ENCODE measurements around the gene OASL. TPM values are rescaled to one million over a fixed set of nuclear protein-coding genes. Genes with fewer than 3 reads are reported as not detected.

Gene OASL
- polyA plus RNA-seq, 4 donors: 0.56 to 3.0 (median 2.0) TPM

- Histone ChIP-seq H3K36me3 (ENCODE audit: control insufficient read depth in 3 of 3, insufficient read depth in 2 of 3, low read depth in 1 of 3, low read length in 3 of 3) (peaks cover 6 to 89% (median 14%) of the 10 kb centered on the region in 3 donors), H3K4me1 (ENCODE audit: control insufficient read depth in 3 of 3, insufficient read depth in 2 of 3, low read depth in 1 of 3, low read length in 2 of 3) (peaks cover 0 to 4% (median 0%) of the 10 kb centered on the region in 3 donors), H3K27ac (ENCODE audit: low read depth in 1 of 3, low read length in 2 of 3) (no peak overlapping the region)
Measured at GRCh38 chr12:121001841-121002483, 37.1 kb downstream of the OASL start.

DNA sequence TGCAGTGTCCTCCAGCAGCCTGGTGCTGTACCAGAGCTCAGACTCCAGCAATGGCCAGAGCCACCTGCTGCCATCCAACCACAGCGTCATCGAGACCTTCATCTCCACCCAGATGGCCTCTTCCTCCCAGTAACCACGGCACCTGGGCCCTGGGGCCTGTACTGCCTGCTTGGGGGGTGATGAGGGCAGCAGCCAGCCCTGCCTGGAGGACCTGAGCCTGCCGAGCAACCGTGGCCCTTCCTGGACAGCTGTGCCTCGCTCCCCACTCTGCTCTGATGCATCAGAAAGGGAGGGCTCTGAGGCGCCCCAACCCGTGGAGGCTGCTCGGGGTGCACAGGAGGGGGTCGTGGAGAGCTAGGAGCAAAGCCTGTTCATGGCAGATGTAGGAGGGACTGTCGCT lies 38.0 kb downstream of the OASL start:
- H3K36me3 ChIP-seq (ENCODE audit: control insufficient read depth in 3 of 3, insufficient read depth in 2 of 3, low read depth in 1 of 3, low read length in 3 of 3): peaks cover 6 to 94% (median 20%) of the 10 kb centered on the region in 3 donors
- DNase-seq (no peak), FAIRE-seq (no peak)
- no peaks in the 10 kb centered on the region for H3K27me3 ChIP-seq (ENCODE audit: control insufficient read depth in 3 of 3, insufficient read depth in 3 of 3, low read length in 3 of 3)
- WGBS, 3 donors: 74 to 84% (median 75%) methylated on average over 11 of the region's 11 CpGs
- no peak overlapping the region for H3K27ac ChIP-seq (ENCODE audit: low read depth in 1 of 3, low read length in 2 of 3)
- H3K4me3 ChIP-seq (ENCODE audit: low read depth in 1 of 3, low read length in 3 of 3): no peak overlapping the region
- peaks cover 0 to 4% (median 0%) of the 10 kb centered on the region in 3 donors for H3K4me1 ChIP-seq (ENCODE audit: control insufficient read depth in 3 of 3, insufficient read depth in 2 of 3, low read depth in 1 of 3, low read length in 2 of 3)
- no peaks in the 10 kb centered on the region for H3K9me3 ChIP-seq (ENCODE audit: control insufficient read depth in 2 of 2, insufficient read depth in 1 of 2, low read depth in 1 of 2, low read length in 1 of 2)

More at GRCh38 chr12:121001841-121002483, 37.1 kb downstream of the OASL start:
- DNase-seq (no peak), FAIRE-seq (no peak)
- Histone ChIP-seq H3K27me3 (ENCODE audit: control insufficient read depth in 3 of 3, insufficient read depth in 3 of 3, low read length in 3 of 3) (no peaks in the 10 kb centered on the region), H3K9me3 (ENCODE audit: control insufficient read depth in 2 of 2, insufficient read depth in 1 of 2, low read depth in 1 of 2, low read length in 1 of 2) (no peaks in the 10 kb centered on the region), H3K4me3 (ENCODE audit: low read depth in 1 of 3, low read length in 3 of 3) (no peak overlapping the region)
- 87 to 90% (median 88%) methylated on average over 16 of the region's 16 CpGs for WGBS, 3 donors

DNA sequence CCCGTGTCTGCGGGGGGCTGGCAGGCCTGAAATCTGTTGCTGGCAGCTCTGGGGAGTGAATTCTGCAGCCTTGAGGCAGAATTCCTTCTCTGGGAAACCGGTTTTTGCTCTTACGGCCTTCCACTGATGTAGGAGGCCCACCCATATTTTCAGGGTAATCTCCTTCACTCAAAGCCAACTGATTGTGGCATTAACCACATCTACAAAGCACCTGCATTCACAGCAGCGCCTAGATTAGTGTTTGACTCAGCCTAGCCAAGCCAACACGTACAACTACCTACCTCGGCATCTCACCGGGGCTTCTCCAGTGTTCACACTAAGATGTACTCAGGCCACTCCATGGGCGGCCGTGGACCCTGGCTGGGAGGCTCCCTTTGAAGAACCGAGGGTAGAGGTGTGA lies 38.5 kb downstream of the OASL start:
- Histone ChIP-seq H3K27ac (ENCODE audit: low read depth in 1 of 3, low read length in 2 of 3) (no peak overlapping the region), H3K9me3 (ENCODE audit: control insufficient read depth in 2 of 2, insufficient read depth in 1 of 2, low read depth in 1 of 2, low read length in 1 of 2) (no peaks in the 10 kb centered on the region), H3K36me3 (ENCODE audit: control insufficient read depth in 3 of 3, insufficient read depth in 2 of 3, low read depth in 1 of 3, low read length in 3 of 3) (peaks cover 6 to 94% (median 20%) of the 10 kb centered on the region in 3 donors), H3K4me3 (ENCODE audit: low read depth in 1 of 3, low read length in 3 of 3) (no peak overlapping the region), H3K27me3 (ENCODE audit: control insufficient read depth in 3 of 3, insufficient read depth in 3 of 3, low read length in 3 of 3) (no peaks in the 10 kb centered on the region), H3K4me1 (ENCODE audit: control insufficient read depth in 3 of 3, insufficient read depth in 2 of 3, low read depth in 1 of 3, low read length in 2 of 3) (peaks cover 0 to 4% (median 0%) of the 10 kb centered on the region in 3 donors)
- FAIRE-seq (no peak), DNase-seq (no peak)
- WGBS, 3 donors: 52 to 70% (median 55%) methylated on average over 11 of the region's 11 CpGs

GRCh38 chr12:120999191-121000120 lies 39.6 kb downstream of the OASL start:
- Histone ChIP-seq H3K27me3 (ENCODE audit: control insufficient read depth in 3 of 3, insufficient read depth in 3 of 3, low read length in 3 of 3) (no peaks in the 10 kb centered on the region), H3K27ac (ENCODE audit: low read depth in 1 of 3, low read length in 2 of 3) (no peak overlapping the region), H3K4me1 (ENCODE audit: control insufficient read depth in 3 of 3, insufficient read depth in 2 of 3, low read depth in 1 of 3, low read length in 2 of 3) (no peaks in the 10 kb centered on the region), H3K36me3 (ENCODE audit: control insufficient read depth in 3 of 3, insufficient read depth in 2 of 3, low read depth in 1 of 3, low read length in 3 of 3) (peaks cover 5 to 91% (median 22%) of the 10 kb centered on the region in 3 donors), H3K9me3 (ENCODE audit: control insufficient read depth in 2 of 2, insufficient read depth in 1 of 2, low read depth in 1 of 2, low read length in 1 of 2) (no peaks in the 10 kb centered on the region), H3K4me3 (ENCODE audit: low read depth in 1 of 3, low read length in 3 of 3) (no peak overlapping the region)
- FAIRE-seq (no peak), DNase-seq (no peak)
- 61 to 84% (median 70%) methylated on average over 17 to 23 of the region's 23 CpGs for WGBS, 3 donors

DNA sequence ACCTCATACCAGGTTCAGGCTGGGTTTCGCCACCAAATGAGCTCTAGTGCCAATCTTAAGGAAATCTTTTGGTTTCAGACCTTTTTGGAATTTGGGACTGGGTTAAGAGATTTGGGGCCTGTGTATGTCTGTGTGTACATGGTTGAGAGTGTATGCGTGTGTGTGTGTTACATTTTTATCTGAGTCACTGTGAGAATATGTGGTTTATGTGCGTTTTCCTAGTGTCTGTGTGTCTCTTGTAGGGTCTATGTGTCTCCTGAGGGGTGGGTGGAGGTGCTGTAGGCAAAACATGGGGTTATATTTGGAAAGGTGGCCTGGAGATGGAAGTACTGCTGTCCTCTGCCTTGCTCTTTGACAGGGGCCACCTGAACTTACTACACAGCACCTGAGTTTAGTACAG lies 40.6 kb downstream of the OASL start:
- FAIRE-seq (no peak), DNase-seq (no peak)
- peaks cover 2 to 91% (median 28%) of the 10 kb centered on the region in 3 donors for H3K36me3 ChIP-seq (ENCODE audit: control insufficient read depth in 3 of 3, insufficient read depth in 2 of 3, low read depth in 1 of 3, low read length in 3 of 3)
- H3K4me1 ChIP-seq (ENCODE audit: control insufficient read depth in 3 of 3, insufficient read depth in 2 of 3, low read depth in 1 of 3, low read length in 2 of 3): no peaks in the 10 kb centered on the region
- H3K4me3 ChIP-seq (ENCODE audit: low read depth in 1 of 3, low read length in 3 of 3): no peak overlapping the region
- H3K27ac ChIP-seq (ENCODE audit: low read depth in 1 of 3, low read length in 2 of 3): no peak overlapping the region
- H3K27me3 ChIP-seq (ENCODE audit: control insufficient read depth in 3 of 3, insufficient read depth in 3 of 3, low read length in 3 of 3): no peaks in the 10 kb centered on the region
- WGBS, 3 donors: 82 to 98% (median 87%) methylated on average over 3 of the region's 3 CpGs
- H3K9me3 ChIP-seq (ENCODE audit: control insufficient read depth in 2 of 2, insufficient read depth in 1 of 2, low read depth in 1 of 2, low read length in 1 of 2): no peaks in the 10 kb centered on the region

DNA sequence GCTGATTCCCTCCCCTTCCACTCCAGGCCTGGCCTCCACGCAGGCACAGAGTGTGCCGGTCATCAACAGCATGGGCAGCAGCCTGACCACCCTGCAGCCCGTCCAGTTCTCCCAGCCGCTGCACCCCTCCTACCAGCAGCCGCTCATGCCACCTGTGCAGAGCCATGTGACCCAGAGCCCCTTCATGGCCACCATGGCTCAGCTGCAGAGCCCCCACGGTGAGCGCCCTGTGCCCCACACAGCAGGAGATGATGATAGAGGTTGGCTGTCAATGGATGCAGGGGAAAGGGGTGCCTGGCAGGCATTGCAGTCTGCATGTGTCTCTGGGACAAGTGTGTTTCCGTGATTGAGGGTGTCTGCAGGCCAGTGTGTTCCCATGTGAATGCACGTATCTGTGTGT lies 41.6 kb downstream of the OASL start:
- FAIRE-seq: no peak
- Histone ChIP-seq H3K4me3 (ENCODE audit: low read depth in 1 of 3, low read length in 3 of 3) (no peak overlapping the region), H3K36me3 (ENCODE audit: control insufficient read depth in 3 of 3, insufficient read depth in 2 of 3, low read depth in 1 of 3, low read length in 3 of 3) (peaks cover 2 to 91% (median 28%) of the 10 kb centered on the region in 3 donors), H3K27me3 (ENCODE audit: control insufficient read depth in 3 of 3, insufficient read depth in 3 of 3, low read length in 3 of 3) (no peaks in the 10 kb centered on the region), H3K27ac (ENCODE audit: low read depth in 1 of 3, low read length in 2 of 3) (no peak overlapping the region), H3K4me1 (ENCODE audit: control insufficient read depth in 3 of 3, insufficient read depth in 2 of 3, low read depth in 1 of 3, low read length in 2 of 3) (no peaks in the 10 kb centered on the region), H3K9me3 (ENCODE audit: control insufficient read depth in 2 of 2, insufficient read depth in 1 of 2, low read depth in 1 of 2, low read length in 1 of 2) (no peaks in the 10 kb centered on the region)
- no peak for DNase-seq
- WGBS, 3 donors: 81 to 96% (median 86%) methylated on average over 9 of the region's 9 CpGs

- H3K4me3 ChIP-seq (ENCODE audit: low read depth in 1 of 3, low read length in 3 of 3): no peak overlapping the region
- no peaks in the 10 kb centered on the region for H3K27me3 ChIP-seq (ENCODE audit: control insufficient read depth in 3 of 3, insufficient read depth in 3 of 3, low read length in 3 of 3)
- peaks cover 2 to 86% (median 24%) of the 10 kb centered on the region in 3 donors for H3K36me3 ChIP-seq (ENCODE audit: control insufficient read depth in 3 of 3, insufficient read depth in 2 of 3, low read depth in 1 of 3, low read length in 3 of 3)
- H3K27ac ChIP-seq (ENCODE audit: low read depth in 1 of 3, low read length in 2 of 3): no peak overlapping the region
- FAIRE-seq (no peak), DNase-seq (no peak)
- no peaks in the 10 kb centered on the region for H3K9me3 ChIP-seq (ENCODE audit: control insufficient read depth in 2 of 2, insufficient read depth in 1 of 2, low read depth in 1 of 2, low read length in 1 of 2)
- 86 to 92% (median 91%) methylated on average over 10 to 11 of the region's 11 CpGs for WGBS, 3 donors
- no peaks in the 10 kb centered on the region for H3K4me1 ChIP-seq (ENCODE audit: control insufficient read depth in 3 of 3, insufficient read depth in 2 of 3, low read depth in 1 of 3, low read length in 2 of 3)
Measured at GRCh38 chr12:120996133-120996746, 42.8 kb downstream of the OASL start.

- DNase-seq: no peak
- H3K4me1 ChIP-seq (ENCODE audit: control insufficient read depth in 3 of 3, insufficient read depth in 2 of 3, low read depth in 1 of 3, low read length in 2 of 3): no peaks in the 10 kb centered on the region
- 95% methylated on average over 2 of the region's 2 CpGs for WGBS, 3 donors
- FAIRE-seq: no peak
- peaks cover 0 to 1% of the 10 kb centered on the region in 2 donors for H3K9me3 ChIP-seq (ENCODE audit: control insufficient read depth in 2 of 2, insufficient read depth in 1 of 2, low read depth in 1 of 2, low read length in 1 of 2)
- no peaks in the 10 kb centered on the region for H3K27me3 ChIP-seq (ENCODE audit: control insufficient read depth in 3 of 3, insufficient read depth in 3 of 3, low read length in 3 of 3)
- no peak overlapping the region for H3K27ac ChIP-seq (ENCODE audit: low read depth in 1 of 3, low read length in 2 of 3)
- peaks cover 0 to 81% (median 19%) of the 10 kb centered on the region in 3 donors for H3K36me3 ChIP-seq (ENCODE audit: control insufficient read depth in 3 of 3, insufficient read depth in 2 of 3, low read depth in 1 of 3, low read length in 3 of 3)
- H3K4me3 ChIP-seq (ENCODE audit: low read depth in 1 of 3, low read length in 3 of 3): no peak overlapping the region
Measured at GRCh38 chr12:120994589-120995337, 44.3 kb downstream of the OASL start.

Measured in small intestine (tissue), 7 donors.